ENCODE data around the gene SEC11A. TPM values are rescaled to one million over a fixed set of nuclear protein-coding genes. Genes with fewer than 3 reads are reported as not detected.

The SEC11A gene
- total and polyA plus RNA-seq, 2 experiments from 2014 or later: 218 to 271 TPM

DNA sequence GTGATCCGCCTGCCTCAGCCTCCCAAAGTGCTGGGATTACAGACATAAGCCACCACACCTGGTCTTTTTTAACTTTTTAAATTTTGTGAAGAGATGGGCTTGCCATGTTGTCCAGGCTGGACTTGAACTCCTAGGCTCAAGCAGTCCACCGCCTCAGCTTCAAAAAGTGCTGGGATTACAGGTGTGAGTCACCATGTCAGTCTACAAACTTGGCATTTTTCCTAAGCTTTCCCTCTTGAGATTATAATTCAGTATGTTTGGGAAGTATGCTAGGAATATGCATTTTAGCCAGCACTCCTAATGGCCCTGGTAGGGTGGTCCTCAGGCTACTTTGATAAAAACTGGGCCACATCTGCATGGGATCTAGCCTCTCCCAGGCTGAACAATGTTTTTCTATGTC lies 66.2 kb downstream of the SEC11A start:
- Histone ChIP-seq H3K9me3 (ENCODE audit: low read depth) (no peaks in the 10 kb centered on the region), H3K79me2 (peaks cover 29% of the 10 kb centered on the region), H2AFZ (no peak overlapping the region), H3K9me2 (replicated peaks; ENCODE audit: insufficient read depth) (no peaks in the 10 kb centered on the region), H3K4me1 (ENCODE audit: insufficient read depth) (peaks cover 26% of the 10 kb centered on the region), H3K4me2 (no peak overlapping the region), H3K27ac (no peak overlapping the region), H3K4me3 (no peak overlapping the region), H3K36me3 (replicated peaks; ENCODE audit: insufficient read depth, low read depth) (no peaks in the 10 kb centered on the region), H3K27me3 (no peaks in the 10 kb centered on the region), H4K20me1 (ENCODE audit: insufficient read depth, poor library complexity, severe bottlenecking) (no peaks in the 10 kb centered on the region)
- 86% methylated on average over 2 of the region's 2 CpGs for WGBS (ENCODE audit: low lambda C conversion rate, missing lambda C conversion rate)
- no peak for DNase-seq (ENCODE audit: low spot score)
- TF ChIP-seq, protein P1, sequence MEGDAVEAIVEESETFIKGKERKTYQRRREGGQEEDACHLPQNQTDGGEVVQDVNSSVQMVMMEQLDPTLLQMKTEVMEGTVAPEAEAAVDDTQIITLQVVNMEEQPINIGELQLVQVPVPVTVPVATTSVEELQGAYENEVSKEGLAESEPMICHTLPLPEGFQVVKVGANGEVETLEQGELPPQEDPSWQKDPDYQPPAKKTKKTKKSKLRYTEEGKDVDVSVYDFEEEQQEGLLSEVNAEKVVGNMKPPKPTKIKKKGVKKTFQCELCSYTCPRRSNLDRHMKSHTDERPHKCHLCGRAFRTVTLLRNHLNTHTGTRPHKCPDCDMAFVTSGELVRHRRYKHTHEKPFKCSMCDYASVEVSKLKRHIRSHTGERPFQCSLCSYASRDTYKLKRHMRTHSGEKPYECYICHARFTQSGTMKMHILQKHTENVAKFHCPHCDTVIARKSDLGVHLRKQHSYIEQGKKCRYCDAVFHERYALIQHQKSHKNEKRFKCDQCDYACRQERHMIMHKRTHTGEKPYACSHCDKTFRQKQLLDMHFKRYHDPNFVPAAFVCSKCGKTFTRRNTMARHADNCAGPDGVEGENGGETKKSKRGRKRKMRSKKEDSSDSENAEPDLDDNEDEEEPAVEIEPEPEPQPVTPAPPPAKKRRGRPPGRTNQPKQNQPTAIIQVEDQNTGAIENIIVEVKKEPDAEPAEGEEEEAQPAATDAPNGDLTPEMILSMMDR (IDR thresholded peaks at IDR 0.05; ENCODE audit: poor library complexity): no peak
- TF ChIP-seq EZH2 (IDR thresholded peaks at IDR 0.05; ENCODE audit: borderline replicate concordance) (no peak), EZH2phosphoT487 (IDR thresholded peaks at IDR 0.05; ENCODE audit: low read depth, severe bottlenecking, unreplicated experiment) (no peak)

DNA sequence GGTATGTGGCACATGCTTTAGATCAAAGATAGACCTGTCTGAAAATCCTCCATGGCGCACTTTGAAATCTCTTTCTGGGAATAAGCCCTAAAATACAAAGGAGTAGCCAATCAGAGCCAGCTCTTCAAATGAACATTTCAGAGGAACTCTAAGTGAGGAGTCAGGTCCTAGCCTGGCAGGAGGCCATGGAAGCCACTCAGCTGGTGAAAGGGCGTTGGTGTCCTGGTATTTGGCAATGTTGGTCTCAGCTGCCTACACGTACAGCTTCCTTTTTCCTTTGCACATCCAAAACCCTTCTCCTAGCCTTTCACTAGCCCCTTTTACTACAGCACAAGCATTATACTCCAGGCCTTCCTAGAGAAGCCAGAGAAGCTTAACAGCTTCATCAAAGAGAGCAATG lies 67.4 kb downstream of the SEC11A start:
- H3K36me3 ChIP-seq (replicated peaks; ENCODE audit: insufficient read depth, low read depth): no peaks in the 10 kb centered on the region
- H3K27me3 ChIP-seq: no peaks in the 10 kb centered on the region
- TF ChIP-seq, protein P1 (IDR thresholded peaks at IDR 0.05; ENCODE audit: poor library complexity): no peak
- TF ChIP-seq EZH2phosphoT487 (IDR thresholded peaks at IDR 0.05; ENCODE audit: low read depth, severe bottlenecking, unreplicated experiment) (no peak), EZH2 (IDR thresholded peaks at IDR 0.05; ENCODE audit: borderline replicate concordance) (no peak)
- no peaks in the 10 kb centered on the region for H3K9me2 ChIP-seq (replicated peaks; ENCODE audit: insufficient read depth)
- H3K79me2 ChIP-seq: peaks cover 26% of the 10 kb centered on the region
- DNase-seq (ENCODE audit: low spot score): no peak
- H3K4me3 ChIP-seq: no peak overlapping the region
- WGBS (ENCODE audit: low lambda C conversion rate, missing lambda C conversion rate): 93% methylated on average over 3 of the region's 3 CpGs
- H2AFZ ChIP-seq: no peak overlapping the region
- no peaks in the 10 kb centered on the region for H3K9me3 ChIP-seq (ENCODE audit: low read depth)
- peaks cover 24% of the 10 kb centered on the region for H3K4me1 ChIP-seq (ENCODE audit: insufficient read depth)
- no peaks in the 10 kb centered on the region for H4K20me1 ChIP-seq (ENCODE audit: insufficient read depth, poor library complexity, severe bottlenecking)
- H3K27ac ChIP-seq: no peak overlapping the region
- no peak overlapping the region for H3K4me2 ChIP-seq

DNA sequence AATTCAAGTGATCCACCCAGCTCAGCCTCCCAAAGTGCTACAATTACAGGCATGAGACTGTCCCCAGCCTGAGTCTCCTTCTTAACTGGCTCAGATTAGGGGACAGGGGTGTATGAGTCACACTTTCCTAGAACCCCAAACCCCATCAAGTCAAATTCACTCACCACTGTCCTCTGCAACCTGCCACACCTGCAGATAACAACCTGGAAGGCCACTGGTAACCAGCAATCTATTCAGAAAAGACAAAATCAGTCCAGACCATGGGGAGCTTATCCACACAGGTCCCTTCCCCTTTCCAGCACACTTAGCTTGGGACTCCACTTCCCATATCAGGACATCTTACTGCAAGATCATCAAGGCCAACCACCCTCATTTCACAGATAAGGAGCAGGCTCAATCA lies 68.2 kb downstream of the SEC11A start:
- H4K20me1 ChIP-seq (ENCODE audit: insufficient read depth, poor library complexity, severe bottlenecking): no peaks in the 10 kb centered on the region
- DNase-seq (ENCODE audit: low spot score): no peak
- no peaks in the 10 kb centered on the region for H3K9me2 ChIP-seq (replicated peaks; ENCODE audit: insufficient read depth)
- no peak overlapping the region for H3K27ac ChIP-seq
- no peaks in the 10 kb centered on the region for H3K9me3 ChIP-seq (ENCODE audit: low read depth)
- no peaks in the 10 kb centered on the region for H3K36me3 ChIP-seq (replicated peaks; ENCODE audit: insufficient read depth, low read depth)
- H2AFZ ChIP-seq: no peak overlapping the region
- peaks cover 18% of the 10 kb centered on the region for H3K79me2 ChIP-seq
- no peak overlapping the region for H3K4me3 ChIP-seq
- H3K27me3 ChIP-seq: no peaks in the 10 kb centered on the region
- peaks cover 16% of the 10 kb centered on the region for H3K4me1 ChIP-seq (ENCODE audit: insufficient read depth)
- no peak for TF ChIP-seq EZH2 (IDR thresholded peaks at IDR 0.05; ENCODE audit: borderline replicate concordance)
- TF ChIP-seq EZH2phosphoT487 (IDR thresholded peaks at IDR 0.05; ENCODE audit: low read depth, severe bottlenecking, unreplicated experiment): no peak
- TF ChIP-seq, protein P1 (IDR thresholded peaks at IDR 0.05; ENCODE audit: poor library complexity): no peak
- no peak overlapping the region for H3K4me2 ChIP-seq

DNA sequence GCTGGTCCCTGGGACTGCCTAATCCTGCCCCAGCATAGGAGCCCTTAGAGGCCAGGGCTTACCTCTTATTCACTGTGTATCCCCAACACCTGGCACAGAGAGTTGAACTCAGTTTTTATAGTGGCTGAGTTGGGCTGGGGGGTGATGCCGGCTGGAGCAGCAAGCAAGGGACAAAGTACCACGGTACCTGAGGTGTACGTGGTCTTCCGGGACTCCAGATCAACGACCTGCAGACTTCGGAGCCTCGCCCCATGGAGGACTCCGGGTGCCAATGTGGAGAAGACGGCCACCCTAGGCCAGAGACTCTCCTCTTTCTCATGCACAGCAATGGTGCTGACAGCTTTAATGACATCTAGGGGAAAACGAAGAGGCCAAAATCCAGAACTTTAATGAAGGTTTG lies 69.9 kb downstream of the SEC11A start:
- Histone ChIP-seq H3K27me3 (no peaks in the 10 kb centered on the region), H3K9me3 (ENCODE audit: low read depth) (no peaks in the 10 kb centered on the region), H3K9me2 (replicated peaks; ENCODE audit: insufficient read depth) (no peaks in the 10 kb centered on the region), H3K4me2 (no peak overlapping the region), H3K79me2 (peaks cover 5% of the 10 kb centered on the region), H3K27ac (no peak overlapping the region), H3K36me3 (replicated peaks; ENCODE audit: insufficient read depth, low read depth) (no peaks in the 10 kb centered on the region), H3K4me1 (ENCODE audit: insufficient read depth) (peaks cover 2% of the 10 kb centered on the region), H4K20me1 (ENCODE audit: insufficient read depth, poor library complexity, severe bottlenecking) (no peaks in the 10 kb centered on the region), H2AFZ (no peak overlapping the region), H3K4me3 (no peak overlapping the region)
- WGBS (ENCODE audit: low lambda C conversion rate, missing lambda C conversion rate): 97% methylated on average over 10 of the region's 10 CpGs
- TF ChIP-seq EZH2 (IDR thresholded peaks at IDR 0.05; ENCODE audit: borderline replicate concordance): no peak
- TF ChIP-seq EZH2phosphoT487 (IDR thresholded peaks at IDR 0.05; ENCODE audit: low read depth, severe bottlenecking, unreplicated experiment): no peak
- TF ChIP-seq, protein P1 (IDR thresholded peaks at IDR 0.05; ENCODE audit: poor library complexity): no peak
- DNase-seq (ENCODE audit: low spot score): no peak

Measured in hepatocyte (in vitro differentiated cells).